ENCODE measurements around the gene ANO1. TPM values are rescaled to one million over a fixed set of nuclear protein-coding genes. Genes with fewer than 3 reads are reported as not detected.
"Not testable (repeated sequence)": the region's sequence is repeated elsewhere in the genome, so short reads cannot be mapped to it uniquely, and the experiment has no call there.

Gene ANO1
- 0.37 TPM in 1 of 2 replicates, not detected in the other for total RNA-seq (2014; rRNA removed; shearing (Covaris generic))

- DNase-seq (ENCODE audit: low spot score), result no peak
Measured at GRCh38 chr11:70078095-70078780, at the start of gene ANO1. ANO1 (plus strand) TSS chr11:70078317; CDS start chr11:70078607, 290 bp downstream.

DNA sequence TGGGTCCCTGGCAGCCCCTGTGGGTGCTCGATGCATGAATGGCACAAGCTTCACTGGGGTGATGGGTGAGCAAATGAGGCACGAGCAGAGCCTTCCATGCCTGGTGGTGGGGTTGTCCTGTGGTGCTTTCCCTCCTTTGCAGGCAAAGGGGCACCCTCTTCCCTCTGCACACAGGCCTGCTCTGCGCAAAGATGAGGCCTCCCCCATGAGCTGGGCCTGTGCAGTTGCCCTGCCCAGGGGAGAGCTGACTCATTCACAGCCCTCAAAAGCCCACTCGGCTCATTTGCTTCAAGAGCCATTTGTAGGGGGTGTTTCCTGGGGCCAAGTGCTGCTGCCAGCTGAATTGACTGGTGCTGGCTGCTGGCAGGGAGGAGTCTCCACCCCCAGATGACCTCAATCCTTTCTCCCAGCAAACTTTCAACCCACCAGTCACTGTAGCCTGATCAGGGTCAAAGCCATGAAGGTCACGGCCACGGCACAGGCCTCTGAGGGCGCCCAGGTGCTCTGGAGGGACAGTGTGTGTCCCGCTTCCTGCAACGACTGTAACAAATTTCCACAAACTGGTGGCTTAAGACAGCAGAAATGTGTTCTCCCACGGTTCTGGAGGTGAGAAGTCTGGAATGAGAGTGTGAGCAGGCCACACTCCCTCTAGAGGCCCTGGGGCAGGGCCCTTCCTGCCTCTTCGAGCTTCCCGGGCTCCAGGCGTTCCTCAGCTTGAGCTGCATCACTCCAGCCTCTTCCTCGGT lies 48.8 kb upstream of the ANO1 start:
- no peak for DNase-seq (ENCODE audit: low spot score)

- no peak for DNase-seq (ENCODE audit: low spot score)
Measured at GRCh38 chr11:70029861-70030380, 48.2 kb upstream of the ANO1 start.

- no peak for DNase-seq (ENCODE audit: low spot score)
Measured at GRCh38 chr11:70030412-70030811, 47.7 kb upstream of the ANO1 start.

DNA sequence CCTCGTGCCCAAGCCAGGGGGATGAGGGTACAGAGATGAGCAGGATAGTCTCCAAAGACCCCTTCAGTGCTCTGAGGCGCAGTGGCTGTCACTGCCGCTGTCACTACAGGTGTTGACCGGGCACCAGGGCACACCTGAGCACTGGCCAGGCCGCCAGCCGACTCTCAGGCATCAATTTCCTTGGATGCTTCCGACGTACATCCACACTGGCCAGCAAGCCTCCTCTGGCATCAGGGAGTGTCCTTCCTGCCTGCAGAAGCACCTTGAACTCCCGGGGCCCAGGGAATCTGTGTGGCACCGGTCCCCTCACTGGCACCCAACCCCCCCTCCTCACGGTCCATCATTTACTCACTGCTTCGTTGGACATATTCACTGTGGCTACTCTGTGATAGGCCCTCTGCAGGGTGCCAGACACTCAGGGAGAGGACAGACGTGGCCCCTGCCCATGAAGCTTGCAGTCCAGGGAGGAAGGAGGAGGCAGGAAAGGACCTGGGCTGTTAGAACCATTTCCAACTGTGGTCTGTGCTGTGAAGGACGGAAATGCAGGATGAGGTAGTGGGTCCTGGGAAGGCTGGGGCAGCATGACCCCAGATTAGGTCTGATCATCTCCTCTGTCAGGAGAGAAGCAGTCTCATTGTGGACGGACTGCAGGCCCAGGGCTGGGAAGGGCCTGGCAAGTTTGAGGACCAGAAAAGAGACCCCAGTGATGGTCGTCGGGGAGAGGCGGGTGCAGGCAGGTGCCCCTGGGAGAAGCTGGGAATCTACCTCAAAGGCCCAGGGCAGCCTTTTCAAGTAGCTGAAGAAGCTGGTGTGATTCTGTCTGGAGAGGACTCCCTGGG lies 46.3 kb upstream of the ANO1 start:
- DNase-seq (ENCODE audit: low spot score), result no peak

DNA sequence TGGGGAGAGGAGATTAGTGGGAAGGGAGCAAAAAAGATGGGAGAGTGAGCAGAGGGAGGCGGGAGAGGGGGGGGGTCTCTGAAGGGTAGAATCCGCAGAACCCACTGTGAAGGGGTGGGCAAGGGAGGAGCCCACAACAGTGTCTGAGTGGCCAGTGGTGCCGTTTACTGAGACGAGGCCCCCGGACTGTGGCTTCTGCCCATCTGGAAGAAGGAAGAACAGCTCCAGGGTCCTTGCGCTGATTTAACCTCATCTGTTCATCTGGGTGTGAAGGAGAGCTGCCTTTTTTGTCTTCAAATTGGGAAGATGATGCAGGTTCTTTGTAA lies 45.7 kb upstream of the ANO1 start:
- no peak for DNase-seq (ENCODE audit: low spot score)

- no peak for DNase-seq (ENCODE audit: low spot score)
Measured at GRCh38 chr11:70032943-70033710, 45.0 kb upstream of the ANO1 start.

DNA sequence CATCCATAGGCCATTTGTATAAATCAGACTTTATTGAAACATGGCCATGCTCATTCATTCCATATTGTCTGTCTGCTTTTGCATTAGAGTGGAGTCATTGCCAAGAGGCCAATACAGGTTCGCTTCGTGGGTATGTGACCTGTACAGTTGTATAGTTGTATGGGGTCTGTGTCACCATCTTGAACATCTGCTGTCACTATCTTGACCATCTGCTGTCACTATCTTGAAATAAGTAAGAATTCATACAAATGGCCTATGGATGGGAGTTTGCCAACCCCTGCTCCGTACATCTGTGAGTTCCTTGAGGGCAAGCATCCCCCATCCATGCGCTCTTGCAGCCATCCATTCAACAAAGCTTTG lies 44.4 kb upstream of the ANO1 start:
- DNase-seq (ENCODE audit: low spot score), result no peak

DNA sequence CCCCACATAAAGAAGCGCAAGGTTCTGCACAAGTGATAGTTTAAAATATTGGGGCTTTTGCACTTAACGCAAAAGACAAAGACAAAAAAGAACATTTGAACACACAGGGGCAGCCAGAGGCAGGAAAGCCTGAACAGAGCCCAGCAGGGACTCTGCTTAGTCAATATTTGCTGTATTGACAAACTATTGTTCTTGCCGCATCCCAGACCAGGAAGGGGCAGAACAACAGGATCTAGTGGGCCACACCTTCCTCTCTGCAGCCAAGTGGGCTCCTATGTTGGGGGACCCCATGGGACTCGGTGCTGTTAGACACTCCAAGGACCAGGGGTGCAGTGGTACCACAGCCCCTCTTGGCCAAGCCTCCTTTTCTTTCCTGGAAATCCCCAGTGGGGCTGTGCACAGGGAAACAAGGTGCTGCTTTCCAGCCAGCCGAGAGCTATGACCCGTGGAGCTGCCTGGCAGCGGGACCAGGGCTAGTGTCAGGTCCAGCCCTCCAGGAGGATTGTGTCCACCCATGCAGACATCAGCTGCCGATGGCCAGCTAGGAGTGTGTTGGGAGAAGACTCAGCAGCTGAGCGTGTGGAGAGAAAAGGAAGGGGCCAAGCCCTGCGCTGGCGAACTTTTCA lies 43.3 kb upstream of the ANO1 start:
- no peak for DNase-seq (ENCODE audit: low spot score)

- DNase-seq (ENCODE audit: low spot score), result not testable (repeated sequence)
Measured at GRCh38 chr11:70035665-70036064, 42.5 kb upstream of the ANO1 start.

- DNase-seq (ENCODE audit: low spot score), result no peak
Measured at GRCh38 chr11:70036971-70037882, 40.9 kb upstream of the ANO1 start.

- no peak for DNase-seq (ENCODE audit: low spot score)
Measured at GRCh38 chr11:70038034-70038834, 39.9 kb upstream of the ANO1 start.

GRCh38 chr11:70040452-70040851 lies 37.7 kb upstream of the ANO1 start:
- no peak for DNase-seq (ENCODE audit: low spot score)

DNA sequence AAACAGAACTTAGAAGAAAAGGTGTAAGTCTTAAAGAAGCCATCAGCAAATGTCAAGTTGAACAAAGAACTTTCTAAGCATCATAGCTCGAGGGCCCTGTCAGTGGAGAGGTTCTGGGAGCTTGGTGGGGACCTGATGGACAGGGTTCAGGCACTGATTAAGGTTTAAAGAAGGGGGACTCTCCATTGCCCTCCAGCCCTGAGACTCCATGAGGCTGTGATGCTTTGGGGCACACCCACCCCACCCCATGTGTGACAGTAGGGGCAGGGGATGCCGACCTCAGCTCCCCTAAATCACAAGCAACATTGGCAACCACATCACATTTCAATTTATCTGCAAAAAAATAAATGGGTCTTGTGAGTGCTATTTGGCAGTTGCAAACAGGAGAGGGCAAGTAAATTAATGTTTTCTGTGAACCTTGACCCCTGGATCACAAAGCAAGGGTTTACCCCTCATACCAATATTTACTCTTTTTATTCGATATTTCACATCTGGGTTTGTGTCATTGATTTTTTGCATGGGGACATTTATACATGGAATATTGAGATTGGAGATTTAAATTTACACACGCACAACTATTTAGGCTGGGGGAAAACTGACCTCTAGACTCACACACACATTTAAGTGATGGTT lies 37.1 kb upstream of the ANO1 start:
- DNase-seq (ENCODE audit: low spot score), result no peak

- DNase-seq (ENCODE audit: low spot score), result no peak
Measured at GRCh38 chr11:70043482-70043881, 34.6 kb upstream of the ANO1 start.

- no peak for DNase-seq (ENCODE audit: low spot score)
Measured at GRCh38 chr11:70046089-70046488, 32.0 kb upstream of the ANO1 start.

GRCh38 chr11:70048279-70049024 lies 29.7 kb upstream of the ANO1 start:
- DNase-seq (ENCODE audit: low spot score), result no peak

DNA sequence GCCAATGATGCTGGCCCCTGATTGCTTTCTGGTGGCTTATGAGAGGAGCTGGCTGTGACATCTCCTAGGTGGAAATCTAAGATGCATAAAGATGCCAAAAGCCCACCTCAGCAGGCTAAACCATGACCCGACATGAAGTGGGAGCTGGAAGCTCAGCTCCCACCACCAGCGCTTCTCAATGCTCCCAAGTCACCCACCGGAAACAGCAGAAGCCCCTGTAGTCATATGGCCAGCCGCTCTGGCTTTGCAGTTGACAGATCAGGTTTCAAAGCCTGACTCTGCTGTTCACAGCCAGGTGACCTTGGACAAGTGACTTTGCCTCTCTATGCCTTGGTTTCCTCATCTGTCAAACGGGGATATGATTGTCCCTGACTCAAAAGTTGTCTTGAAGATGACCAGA lies 29.1 kb upstream of the ANO1 start:
- no peak for DNase-seq (ENCODE audit: low spot score)

Measured in H4 (cell line).